Effector CD8-positive, alpha-beta T cell (primary cell): Measurements from ENCODE around the gene PHF19.

ENCODE experiments used
- DNase-seq: peaks from one replicate; lab custom pipeline; 2025; lab: John Stamatoyannopoulos, UW

Gene PHF19

GRCh38 chr9:120873512-120873911 lies 3.5 kb downstream of the PHF19 start:
- no peak for DNase-seq

GRCh38 chr9:120872791-120873502 lies 4.0 kb downstream of the PHF19 start:
- no peak for DNase-seq

GRCh38 chr9:120870206-120870605 lies 6.8 kb downstream of the PHF19 start:
- no peak for DNase-seq

- DNase-seq: no peak
Measured at GRCh38 chr9:120869726-120870125, 7.3 kb downstream of the PHF19 start.

- no peak for DNase-seq
Measured at GRCh38 chr9:120869360-120869687, 7.7 kb downstream of the PHF19 start.

GRCh38 chr9:120868676-120869359 lies 8.2 kb downstream of the PHF19 start:
- DNase-seq: peak; percentile 98

- no peak for DNase-seq
Measured at GRCh38 chr9:120868339-120868675, 8.7 kb downstream of the PHF19 start.

GRCh38 chr9:120867676-120868338 lies 9.2 kb downstream of the PHF19 start:
- DNase-seq: no peak

GRCh38 chr9:120866651-120867050 lies 10.3 kb downstream of the PHF19 start:
- DNase-seq: no peak

GRCh38 chr9:120865809-120866208 lies 11.2 kb downstream of the PHF19 start:
- no peak for DNase-seq

- DNase-seq: no peak
Measured at GRCh38 chr9:120865176-120865575, 11.8 kb downstream of the PHF19 start.

- no peak for DNase-seq
Measured at GRCh38 chr9:120864719-120865118, 12.3 kb downstream of the PHF19 start.

- no peak for DNase-seq
Measured at GRCh38 chr9:120863833-120864232, 13.2 kb downstream of the PHF19 start.

- no peak for DNase-seq
Measured at GRCh38 chr9:120862452-120862851, 14.5 kb downstream of the PHF19 start.

GRCh38 chr9:120861935-120862334 lies 15.1 kb downstream of the PHF19 start:
- no peak for DNase-seq

GRCh38 chr9:120860083-120860482 lies 16.9 kb downstream of the PHF19 start:
- no peak for DNase-seq

- DNase-seq: no peak
Measured at GRCh38 chr9:120859361-120859760, 17.6 kb downstream of the PHF19 start.

GRCh38 chr9:120857902-120858301 lies 19.1 kb downstream of the PHF19 start:
- DNase-seq: no peak

GRCh38 chr9:120857481-120857880 lies 19.5 kb downstream of the PHF19 start:
- no peak for DNase-seq

- no peak for DNase-seq
Measured at GRCh38 chr9:120856700-120857099, 20.3 kb downstream of the PHF19 start.

GRCh38 chr9:120855827-120856670 lies 20.9 kb downstream of the PHF19 start:
- DNase-seq: no peak

- DNase-seq: no peak
Measured at GRCh38 chr9:120854596-120855327, 22.2 kb downstream of the PHF19 start.
